Hematopoietic multipotent progenitor cell treated with erythropoietin and hydrocortisone succinate and interleukin-3 and kit ligand, for 6 days (in vitro differentiated cells): ENCODE results near the gene DHRS13.
"Not testable (repeated sequence)": the region's sequence is repeated elsewhere in the genome, so short reads cannot be mapped to it uniquely, and the experiment has no call there.

Source experiments
- DNase-seq: peaks from one replicate; pipeline ENCODE4 v3.0.0-alpha.2; 2015

DHRS13 gene

DNA sequence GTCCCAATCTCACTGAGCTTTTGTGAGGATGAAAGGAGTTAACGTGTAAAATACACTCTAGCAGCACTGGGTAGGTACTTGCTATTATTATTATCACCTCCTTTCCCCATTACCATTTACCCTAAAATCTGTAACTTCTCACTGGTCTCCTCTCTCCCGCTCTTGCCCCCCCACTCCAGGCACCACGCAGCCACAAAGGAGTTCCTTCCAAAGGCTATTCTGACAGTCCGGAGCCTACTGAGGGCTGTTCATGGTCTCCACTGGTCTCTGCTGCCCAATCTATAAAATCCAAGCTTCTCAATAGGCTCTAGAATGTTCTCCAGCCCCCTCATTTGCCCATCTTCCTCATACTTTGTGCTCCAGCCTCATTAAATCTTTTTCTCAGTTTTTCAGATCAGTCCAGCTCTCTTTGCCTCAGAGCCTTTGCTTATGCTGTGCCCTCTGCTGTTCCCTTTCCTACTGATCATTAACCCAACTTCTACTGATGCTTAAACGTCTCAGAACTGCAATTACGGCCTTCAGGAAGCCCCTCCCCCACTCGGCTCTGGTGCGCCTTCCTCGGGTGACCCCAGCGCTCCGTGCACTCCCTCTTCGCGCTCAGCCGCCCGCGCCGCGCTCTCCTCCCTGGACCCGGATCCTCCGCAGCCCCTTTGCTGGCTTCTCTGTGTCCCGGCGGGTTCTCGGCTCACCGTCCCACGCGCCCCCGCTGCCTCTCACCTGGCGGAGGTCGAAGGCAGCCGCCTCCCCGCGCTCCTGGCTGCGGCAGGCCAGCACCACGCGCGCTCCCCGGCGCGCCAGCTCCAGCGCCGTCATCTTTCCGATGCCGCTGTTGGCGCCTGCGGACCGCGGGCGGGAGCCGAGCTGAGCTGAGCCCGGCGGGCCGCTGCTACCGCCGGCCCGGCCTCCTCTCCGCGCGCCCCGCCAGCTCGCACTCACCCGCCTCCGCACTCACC lies 737 bp downstream of the DHRS13 start:
- DNase-seq, result peak; percentile 76

GRCh38 chr17:28900986-28901726 lies 1.7 kb downstream of the DHRS13 start:
- no peak for DNase-seq

DNA sequence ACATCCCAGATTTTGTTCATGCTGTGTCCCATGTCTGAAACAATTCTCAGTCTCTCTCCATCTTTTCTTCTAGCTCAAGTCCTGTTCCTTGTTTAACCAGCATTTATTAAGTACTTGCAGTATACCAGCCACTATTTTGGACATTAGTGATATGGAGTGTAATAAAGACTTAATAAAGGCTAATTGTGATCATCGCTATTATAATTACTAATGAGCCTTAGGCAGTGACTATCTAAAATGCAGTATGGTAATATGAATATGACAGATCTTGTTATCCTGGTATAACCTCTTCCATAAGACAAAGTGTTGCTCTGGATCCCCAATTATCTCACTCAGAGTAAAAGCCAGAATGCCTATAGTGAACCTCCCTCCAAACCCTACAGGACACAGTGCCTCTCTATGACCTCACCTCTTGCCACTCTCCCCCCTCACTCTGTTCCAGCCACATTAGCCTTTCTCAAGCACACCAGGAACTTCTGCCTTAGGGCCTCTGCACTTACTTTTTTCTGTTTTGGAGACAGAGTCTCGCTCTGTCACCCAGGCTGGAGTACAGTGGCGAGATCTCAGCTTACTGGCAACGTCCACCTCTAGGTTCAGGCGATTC lies 3.6 kb downstream of the DHRS13 start:
- peak; percentile 48 for DNase-seq

DNA sequence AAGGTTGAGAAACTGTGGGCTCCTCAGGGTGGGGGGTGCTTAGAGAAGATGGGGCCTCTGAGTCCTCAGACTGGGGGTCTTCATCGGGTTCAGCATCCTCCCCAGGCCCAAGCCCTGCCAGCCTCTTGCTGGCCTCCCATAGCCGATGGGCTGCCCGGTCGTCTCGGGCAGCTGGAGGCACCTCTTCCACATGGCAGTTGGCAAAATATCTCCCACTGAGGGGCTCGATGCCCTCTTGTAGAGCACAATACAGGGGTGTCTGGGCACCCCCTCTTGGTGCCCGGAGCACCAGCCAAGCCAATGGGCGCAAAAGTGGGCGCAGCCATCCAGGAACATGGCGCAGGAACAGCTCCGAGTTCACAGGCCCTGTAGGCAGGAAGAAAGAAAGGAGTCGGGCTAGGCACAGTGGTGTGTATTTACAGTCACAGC lies 4.3 kb downstream of the DHRS13 start:
- no peak for DNase-seq

DNA sequence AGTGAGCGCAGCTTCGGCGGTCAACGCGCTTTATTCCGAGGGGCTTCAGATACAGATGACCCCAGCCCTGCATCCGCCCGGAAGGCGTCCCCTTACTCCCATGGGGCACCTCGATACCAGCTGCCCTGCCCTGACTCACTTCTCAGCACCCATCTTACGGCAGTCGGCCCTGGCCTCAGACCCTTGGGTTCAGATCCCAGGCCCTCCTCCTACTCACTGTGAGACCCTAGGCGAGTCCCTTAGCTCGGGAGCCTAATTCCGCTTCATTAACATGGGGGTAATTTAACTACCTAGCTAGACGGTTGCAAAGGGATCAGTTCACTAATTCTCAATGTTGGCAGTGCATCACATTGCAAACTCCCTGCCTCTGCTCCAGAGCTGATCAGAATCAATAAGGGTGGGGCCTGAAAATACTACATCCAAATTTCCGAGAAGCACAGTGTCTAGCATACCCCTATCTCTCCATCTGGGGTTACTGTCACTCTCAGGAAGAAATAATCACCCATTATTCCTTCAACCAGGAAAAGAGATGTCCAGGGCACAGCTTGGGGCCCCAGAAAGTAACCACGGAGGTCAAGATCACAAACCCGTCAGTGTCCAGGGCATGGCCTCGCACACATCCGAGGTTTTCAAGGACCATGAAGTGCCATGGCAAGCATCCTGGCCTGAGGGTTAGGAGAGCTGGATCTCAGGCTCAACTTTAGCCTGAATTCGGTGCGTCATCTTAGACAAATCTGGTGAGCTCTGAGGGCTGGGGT lies 4.9 kb downstream of the DHRS13 start:
- DNase-seq, result peak; percentile 67

- DNase-seq, result peak; percentile 73
These were observed 5.8 kb downstream of the DHRS13 start, which contains the start of gene FLOT2 for GRCh38 chr17:28896884-28897768. FLOT2 (minus strand) TSS chr17:28897733; CDS start chr17:28897574, 159 bp downstream.

DNA sequence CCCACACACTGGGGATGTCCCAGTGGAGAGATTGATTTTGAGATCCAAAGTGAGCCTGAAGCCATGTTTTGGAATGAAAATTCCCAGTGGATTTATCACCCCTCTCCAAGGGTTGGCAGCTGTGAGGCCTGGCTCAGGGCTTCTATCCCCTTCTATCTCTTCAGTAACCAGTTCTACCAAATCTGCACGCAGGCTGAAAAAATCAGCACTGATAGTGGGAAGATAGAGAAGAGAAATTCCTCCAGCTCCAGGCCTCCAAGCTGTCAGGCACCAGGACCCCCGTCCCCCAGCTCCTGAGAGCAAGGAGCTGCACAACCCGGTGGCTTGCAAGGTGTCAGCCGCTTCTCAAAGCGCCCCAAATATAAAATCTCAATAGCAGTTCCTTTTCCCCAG lies 6.4 kb downstream of the DHRS13 start:
- no peak for DNase-seq

DNA sequence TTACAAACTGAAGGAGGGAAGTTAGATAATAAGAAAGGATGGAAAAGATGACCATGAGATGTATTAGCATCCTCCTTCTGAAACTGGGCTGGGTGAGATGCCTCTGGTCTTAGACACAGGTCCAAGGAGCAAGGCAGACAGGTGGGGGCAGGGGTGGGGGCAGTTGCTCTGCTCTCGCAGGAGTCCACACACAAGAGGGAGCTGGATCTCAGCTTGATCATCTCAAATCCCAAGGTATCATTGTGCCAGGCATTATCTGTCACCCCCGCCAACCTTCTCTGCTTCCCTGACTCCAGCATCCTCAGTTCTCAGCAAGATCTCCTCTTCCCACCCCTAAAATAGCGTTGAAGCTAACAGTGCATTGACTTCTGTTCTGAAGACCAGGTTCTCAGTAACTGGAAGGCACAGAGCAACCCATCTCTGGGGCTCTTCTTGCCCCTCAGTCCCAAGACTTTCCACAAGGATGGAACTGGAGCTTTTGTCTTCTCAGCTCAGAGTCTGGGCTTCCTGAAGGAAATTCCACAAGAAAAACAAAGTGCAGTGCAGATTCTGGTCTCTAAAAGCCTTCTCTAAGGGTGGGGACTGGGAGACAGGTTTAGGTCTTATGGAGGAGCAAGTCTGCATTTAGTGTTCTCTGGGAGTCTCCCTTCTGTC lies 7.0 kb downstream of the DHRS13 start:
- no peak for DNase-seq

GRCh38 chr17:28893248-28894183 lies 9.4 kb downstream of the DHRS13 start:
- not testable (repeated sequence) for DNase-seq

GRCh38 chr17:28892024-28892423 lies 10.9 kb downstream of the DHRS13 start:
- no peak for DNase-seq

- no peak for DNase-seq
These were observed 11.7 kb downstream of the DHRS13 start for GRCh38 chr17:28891201-28891600.

DNA sequence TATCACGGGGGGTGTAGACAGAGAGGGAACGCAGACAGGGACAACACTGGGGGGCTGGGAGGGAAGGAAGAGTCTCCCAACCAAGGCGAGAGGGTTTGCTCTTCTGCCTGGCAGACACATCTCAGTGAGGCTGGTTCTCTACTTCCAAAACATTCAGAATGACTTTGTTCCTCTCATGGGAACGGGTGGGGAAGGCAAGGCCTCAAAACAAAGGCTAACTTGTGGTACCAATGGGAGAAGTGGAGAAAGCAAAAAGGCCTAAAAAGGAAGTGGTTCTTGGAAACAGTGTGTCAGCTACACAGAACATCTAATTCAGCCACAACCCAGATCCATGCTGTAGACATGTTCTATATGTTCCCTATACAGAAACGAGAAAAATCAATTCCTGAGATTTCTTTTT lies 12.9 kb downstream of the DHRS13 start:
- no peak for DNase-seq

GRCh38 chr17:28888832-28889231 lies 14.0 kb downstream of the DHRS13 start:
- DNase-seq, result no peak

- no peak for DNase-seq
These were observed 14.9 kb downstream of the DHRS13 start for GRCh38 chr17:28887871-28888471.

DNA sequence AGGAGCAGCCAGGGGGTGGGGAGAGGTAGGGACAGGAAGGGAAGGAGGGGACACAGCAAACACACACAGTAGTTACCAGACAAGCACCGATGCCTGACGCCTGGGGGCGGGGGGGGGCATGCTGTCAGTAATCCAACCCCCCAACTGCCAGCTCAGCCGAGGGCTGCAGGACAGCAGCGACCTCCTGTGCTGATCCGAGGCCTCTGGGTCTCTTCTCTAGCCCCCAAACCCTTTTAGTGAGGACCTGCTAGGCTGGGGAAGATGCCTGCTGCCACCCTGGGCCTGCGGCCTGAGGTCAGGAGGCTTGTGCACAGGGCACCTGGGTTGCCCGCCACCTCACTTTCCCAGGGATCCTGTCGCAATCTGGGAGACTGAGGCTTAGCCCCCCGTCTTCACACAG lies 16.9 kb downstream of the DHRS13 start:
- no peak for DNase-seq

- DNase-seq, result no peak
These were observed 17.5 kb downstream of the DHRS13 start for GRCh38 chr17:28885363-28885762.

- no peak for DNase-seq
These were observed 18.7 kb downstream of the DHRS13 start for GRCh38 chr17:28883967-28884702.

- no peak for DNase-seq
These were observed 20.6 kb downstream of the DHRS13 start for GRCh38 chr17:28882154-28882895.
